ENCODE measurements around the gene EGR1.
"Not testable (repeated sequence)": the region's sequence is repeated elsewhere in the genome, so short reads cannot be mapped to it uniquely, and the experiment has no call there.

EGR1 gene

DNA sequence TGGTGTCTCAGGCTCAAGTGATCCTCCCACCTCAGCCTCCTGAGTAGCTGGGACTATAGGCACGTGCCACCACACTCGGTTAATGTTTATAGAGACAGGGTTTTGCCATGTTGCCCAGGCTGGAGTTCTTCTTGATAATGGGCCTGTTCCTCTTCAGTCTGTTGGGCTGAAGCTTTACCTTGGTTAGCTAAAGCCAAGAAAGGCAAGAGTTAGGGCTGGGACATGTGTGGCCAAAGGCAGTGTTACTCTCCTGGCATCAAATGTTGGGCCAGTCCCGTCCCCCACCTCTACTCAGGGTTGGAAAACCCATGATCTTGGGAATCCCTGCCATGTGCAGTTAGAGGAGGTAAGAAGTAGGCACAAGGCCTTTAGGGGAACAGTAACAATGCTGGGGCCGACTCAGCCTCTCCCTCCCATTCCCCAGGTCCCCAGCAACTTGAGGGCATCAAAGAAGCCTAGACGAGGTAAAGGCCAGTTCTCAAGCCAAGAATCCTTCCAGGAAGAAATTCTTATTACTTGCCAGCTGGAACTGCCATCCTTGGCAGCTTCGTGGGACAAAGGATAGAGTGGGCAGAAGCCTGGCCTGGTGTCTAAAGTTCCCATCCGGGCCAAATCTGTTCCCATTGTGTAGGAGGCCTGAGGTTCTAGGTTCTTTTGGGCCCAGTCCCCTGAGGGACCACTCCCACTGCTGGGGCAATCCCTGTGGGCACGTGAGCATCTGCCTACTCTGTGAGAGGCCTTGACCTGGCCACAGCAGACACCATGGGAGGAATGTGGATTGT lies 4.5 kb downstream of the EGR1 start:
- no peak for DNase-seq (ENCODE audit: low read depth)

DNA sequence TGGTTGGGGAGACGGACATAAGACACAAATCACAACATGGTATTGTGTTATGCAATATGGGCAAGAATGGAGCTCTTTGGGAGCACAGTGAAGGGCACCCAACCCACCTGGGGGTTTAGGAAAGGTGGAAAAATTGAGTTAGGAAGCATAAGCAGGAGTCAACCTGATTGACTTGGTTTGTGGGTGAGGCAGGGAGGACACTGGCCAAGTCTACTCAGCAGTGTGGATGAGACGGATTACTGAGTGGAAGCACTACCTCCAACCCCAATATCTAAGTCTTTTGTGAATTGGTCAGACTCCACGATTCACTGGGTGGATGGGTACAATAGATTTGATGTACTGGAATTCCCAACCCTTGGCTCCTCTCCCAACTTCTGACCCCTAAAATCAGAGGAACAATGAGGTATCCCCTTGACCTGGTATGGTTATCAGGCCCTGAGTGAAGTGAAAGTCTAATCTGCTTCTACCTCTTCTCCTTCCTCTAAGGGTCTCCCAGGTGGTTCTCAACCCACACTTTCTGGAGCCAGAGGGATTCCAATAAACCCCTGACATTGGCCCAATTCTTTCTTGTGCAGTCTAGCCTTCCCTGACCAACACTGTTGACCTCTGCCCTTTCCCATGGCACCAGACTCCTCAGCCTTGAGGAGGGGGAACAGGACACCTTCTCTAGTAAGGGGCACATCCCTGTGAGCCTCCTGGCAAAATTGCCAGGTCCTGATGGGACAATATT lies 5.2 kb downstream of the EGR1 start:
- DNase-seq (ENCODE audit: low read depth), result no peak

DNA sequence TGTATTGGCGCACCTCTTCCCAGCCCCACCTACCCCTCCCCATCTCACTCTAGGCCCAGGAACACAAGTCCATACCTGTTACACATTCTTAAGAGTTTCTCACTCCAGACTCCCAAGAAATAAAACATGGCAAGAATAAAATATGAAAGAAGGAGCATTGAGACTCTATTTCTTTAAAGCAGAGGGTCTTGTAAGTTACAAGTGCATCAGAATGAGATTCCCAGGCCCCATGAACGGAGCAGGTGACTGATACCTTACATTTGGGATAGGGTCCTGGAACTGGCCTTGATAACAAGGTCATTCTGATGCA lies 5.7 kb downstream of the EGR1 start:
- DNase-seq (ENCODE audit: low read depth), result no peak

DNA sequence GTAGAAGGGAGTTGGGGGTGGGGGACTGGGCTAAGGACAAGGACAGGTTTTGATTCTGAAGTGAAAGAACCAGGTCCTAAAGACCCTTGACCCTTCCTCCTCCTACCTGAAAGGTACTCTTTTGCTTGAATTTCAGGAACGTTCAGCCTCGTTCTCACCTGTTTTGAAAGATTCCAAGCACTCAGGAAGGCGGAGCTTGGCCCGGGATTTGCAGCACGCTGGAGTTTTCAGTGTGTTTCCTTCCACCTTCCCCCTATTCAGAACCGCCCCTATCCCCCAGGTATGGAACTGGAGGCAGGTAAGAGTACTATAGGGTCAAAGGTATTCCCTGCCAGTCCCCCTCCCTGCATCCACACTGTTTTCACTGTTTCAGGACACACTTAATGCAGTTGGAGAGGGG lies 7.1 kb downstream of the EGR1 start:
- DNase-seq (ENCODE audit: low read depth), result no peak

DNA sequence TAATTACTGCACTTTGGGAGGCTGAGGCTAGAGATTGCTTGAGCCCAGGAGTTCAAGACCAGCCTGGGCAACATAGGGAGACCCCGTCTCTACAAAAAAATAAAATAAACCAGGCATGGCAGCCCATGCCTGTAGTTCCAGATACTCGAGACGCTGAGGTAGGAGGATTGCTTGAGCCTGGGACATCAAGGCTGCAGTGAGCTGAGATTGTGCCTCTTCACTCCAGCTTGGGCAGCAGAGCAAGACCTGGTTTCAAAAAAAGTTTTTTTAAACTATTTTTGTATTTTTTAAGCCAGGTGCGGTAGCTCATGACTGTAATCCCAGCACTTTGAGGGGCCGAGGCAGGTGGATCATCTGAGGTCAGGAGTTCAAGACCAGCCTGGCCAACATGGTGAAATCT lies 7.9 kb downstream of the EGR1 start:
- not testable (repeated sequence) for DNase-seq (ENCODE audit: low read depth)

DNA sequence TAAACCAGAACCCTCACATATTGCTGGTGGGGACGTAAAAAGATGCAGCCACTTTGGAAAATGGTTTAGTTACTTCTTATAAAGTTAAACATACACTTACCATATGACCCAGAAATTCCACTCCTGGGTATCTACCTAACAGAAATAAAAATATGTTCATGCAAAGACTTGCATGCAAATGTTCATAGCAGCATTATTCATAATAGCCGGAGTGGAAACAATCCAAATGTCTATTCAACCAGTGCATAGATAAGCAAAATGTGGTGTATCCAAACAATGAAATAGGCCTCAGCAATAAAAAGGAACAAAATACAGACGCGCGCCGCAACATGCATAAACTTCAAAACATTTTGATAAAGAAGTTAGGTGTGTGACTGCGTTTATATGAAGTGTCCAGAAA lies 11.6 kb downstream of the EGR1 start:
- no peak for DNase-seq (ENCODE audit: low read depth)

DNA sequence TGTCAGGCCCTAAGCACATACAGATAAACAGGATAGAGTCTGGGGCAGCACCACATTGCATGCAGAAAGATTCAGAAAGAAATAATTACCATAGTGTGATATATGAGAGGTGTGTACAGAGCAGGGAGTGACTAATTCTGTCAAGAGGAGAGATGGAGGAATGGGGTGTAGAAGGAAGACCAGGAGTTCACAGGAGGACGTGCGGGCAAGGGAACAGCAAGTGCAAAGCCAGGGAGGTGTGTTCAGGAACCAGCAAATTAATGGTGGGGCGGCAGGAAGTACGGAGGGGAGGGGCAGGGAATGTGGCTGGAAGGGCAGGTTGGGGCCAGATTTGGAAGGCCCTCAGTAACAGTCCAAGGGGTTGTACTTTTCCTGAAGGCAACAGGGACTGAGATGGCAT lies 17.4 kb downstream of the EGR1 start:
- DNase-seq (ENCODE audit: low read depth), result no peak

DNA sequence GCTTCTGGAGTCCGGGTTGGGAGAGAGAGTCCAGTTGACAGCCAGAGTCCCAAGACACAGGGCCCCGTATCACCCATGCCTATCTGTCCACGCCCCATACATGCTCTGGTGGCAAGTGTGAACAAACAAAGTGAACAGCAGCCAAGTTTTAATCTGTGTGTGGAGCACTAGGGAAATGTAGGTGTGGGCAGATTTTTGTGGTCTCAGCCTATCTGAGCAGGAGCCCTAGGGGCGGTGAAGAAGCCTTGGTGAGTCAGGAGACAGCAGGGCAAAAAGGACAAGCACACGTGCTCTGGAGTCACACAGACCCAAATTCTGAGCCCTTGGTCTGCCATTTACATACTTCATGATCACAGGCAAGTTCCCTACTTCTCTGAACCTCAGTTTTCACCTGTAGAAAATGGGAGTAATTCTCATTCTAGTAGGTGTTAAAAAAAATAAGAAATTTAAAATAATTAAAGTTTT lies 23.2 kb downstream of the EGR1 start:
- no peak for DNase-seq (ENCODE audit: low read depth)

DNA sequence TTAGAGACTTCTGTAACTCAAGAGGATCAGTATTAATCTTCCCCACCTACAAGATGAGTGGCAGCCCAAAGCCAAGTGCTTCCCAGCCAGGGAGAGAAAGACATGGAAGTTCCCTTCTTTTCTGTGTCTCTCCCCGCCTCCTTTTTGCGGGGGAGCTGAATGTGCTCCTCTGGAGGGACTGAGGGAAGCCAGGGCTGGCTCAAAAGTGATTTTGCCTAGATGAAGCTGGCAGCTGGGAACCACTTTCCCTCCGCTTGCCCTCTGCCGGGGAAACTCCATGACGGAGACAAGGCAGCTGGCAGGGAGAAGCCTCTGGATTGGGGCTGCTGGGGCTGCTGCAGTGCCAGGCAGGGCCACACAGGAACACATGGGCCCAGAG lies 24.4 kb downstream of the EGR1 start:
- DNase-seq (ENCODE audit: low read depth), result no peak

DNA sequence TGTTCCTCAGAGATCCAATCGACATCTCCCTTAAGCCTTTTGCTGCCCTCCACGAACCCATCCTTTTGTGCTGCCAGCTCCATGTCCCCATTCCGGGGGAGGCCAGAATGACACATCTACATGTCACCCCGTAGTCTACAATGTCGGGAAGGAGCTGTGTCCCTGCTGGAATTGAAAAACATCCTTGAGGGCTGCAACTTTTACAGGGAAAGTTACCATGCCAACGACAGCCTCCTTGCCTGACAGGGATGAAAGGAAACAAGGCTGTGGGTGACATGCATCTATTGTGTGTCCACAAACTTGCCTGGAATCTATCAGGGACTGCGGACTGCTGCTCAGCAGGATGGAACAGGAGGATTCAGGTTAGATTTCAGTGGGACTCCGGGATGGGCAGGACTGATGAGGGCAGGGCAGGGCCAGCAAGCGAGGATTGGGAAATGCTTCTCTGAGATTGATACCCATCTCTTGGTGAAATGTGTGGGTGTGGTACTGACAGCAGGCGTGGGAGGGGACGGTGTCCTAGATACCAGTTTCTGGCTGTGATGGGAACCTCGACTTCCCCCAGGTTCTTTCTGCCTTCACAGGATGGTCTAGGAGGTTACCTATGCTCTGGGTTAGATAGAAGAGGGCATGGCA lies 25.5 kb downstream of the EGR1 start:
- DNase-seq (ENCODE audit: low read depth), result no peak

DNA sequence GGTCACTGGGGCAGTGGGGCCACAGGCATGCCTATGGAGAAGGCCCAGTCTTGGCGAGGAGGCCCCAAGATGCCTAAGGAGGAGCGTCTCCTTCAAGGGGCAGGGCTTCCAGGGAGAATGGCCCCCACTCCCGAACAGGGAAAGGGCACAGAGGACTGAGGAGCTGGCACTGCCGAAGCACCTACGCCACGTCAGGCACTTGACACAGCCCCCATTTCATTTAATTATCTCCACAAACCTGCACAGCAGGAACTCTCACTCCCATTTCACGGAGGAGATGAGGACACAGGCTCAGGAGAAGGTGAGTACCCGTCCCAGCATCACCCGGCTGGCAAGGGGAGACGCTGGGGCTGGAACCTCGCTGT lies 26.0 kb downstream of the EGR1 start:
- no peak for DNase-seq (ENCODE audit: low read depth)

DNA sequence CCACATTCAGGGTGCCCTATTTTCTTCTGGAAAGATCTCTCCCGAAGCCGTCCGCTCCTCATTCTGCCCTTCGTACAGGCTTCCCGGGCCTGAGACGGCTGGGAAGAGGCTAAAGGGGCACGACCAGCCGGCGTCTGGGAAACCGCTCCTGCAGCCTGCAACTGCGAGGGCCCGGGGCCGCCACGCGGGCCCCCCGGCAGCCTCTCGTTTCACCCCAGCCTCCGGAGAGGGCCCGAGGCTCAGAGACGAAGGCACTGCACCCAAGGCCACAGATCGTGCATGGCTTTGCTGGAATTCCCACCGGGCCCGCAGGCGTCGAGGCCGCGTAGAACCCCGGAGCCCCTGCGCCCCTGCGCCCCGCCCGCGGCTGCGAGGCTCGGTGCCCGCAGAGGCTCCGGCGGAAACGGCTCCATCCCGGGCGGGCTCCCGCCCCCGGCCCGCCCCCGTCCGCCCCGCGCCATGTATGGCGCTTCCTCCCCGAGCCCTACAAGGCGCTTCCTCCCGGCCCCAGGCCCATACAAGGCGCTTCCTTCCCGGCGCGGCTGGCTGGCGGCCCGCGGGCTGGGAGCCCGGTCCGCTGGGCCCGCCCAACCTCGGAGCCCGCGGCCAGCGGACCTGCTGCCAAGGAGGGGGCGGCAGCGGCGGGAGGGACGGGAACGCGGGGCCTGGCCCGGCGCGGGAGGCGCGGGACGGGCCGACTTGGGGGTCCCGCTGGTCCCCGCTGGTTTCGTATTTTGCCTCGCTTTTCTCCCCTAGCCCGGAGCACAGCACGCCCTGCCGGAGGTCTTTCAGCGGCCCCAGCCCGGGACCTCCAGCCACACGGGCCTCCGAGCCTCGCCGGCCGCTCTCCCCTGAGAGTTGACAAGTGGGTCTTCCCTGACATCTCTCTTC lies 26.6 kb downstream of the EGR1 start:
- peak; percentile 63 for DNase-seq (ENCODE audit: low read depth)

DNA sequence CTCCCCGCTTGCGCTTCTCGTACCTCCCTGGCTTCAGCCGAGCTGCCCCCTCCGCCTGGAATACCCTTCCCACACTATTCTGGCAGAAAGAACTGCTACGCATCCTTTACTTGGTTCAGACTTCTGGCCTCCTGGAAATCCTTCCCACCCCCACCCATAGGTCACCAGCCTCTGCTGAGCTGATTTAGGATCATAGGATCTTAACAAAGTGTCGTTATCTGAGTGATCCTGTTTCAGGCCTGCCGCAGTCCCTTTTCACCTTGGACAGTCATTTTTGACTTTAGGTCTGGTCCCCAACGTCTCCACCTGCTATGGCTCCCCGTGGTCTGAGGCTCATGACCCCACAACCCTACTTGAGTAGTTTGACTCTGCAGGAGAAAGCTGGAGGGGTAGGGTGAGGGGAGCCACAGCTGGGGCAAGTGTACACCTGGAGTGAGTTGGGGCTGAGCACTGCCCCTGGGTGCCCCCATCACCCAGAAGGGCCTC lies 27.3 kb downstream of the EGR1 start:
- no peak for DNase-seq (ENCODE audit: low read depth)

DNA sequence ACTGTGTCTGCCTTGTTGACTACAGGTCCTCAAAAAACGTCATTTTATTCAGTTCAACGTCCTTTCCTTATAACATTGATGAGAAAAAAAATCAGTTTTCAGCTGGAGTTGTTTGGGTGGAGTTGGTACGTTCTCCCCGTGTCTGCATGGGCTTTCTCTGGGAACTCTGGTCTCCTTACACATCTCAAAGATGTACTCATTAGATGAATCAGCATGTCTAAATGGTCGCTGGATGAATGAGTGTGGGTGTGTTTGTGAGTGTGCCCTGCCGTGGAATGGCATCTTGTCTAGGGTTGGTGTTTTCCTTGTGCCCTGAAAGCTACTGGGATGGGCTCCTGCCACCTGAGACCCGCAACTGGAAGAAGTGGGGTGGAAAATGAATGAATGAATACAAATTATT lies 30.1 kb downstream of the EGR1 start:
- DNase-seq (ENCODE audit: low read depth), result no peak

DNA sequence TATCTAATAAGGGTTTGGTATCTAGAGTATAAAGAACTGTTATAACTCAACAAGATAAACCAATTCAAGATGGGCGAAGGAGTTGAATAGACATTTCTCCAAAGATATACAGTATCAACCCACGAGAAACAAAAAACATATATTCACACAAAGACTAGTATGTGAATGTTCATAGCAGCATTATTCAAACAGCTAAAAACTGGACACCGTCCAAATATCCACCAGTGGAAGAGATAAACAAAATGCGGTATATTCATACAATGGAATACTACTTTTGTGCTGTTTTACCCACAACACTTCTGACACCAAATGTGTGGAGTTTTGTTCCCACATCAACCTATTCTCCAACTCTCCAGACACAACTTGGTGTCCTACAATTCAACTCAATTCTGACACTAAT lies 33.1 kb downstream of the EGR1 start:
- DNase-seq (ENCODE audit: low read depth), result no peak

DNA sequence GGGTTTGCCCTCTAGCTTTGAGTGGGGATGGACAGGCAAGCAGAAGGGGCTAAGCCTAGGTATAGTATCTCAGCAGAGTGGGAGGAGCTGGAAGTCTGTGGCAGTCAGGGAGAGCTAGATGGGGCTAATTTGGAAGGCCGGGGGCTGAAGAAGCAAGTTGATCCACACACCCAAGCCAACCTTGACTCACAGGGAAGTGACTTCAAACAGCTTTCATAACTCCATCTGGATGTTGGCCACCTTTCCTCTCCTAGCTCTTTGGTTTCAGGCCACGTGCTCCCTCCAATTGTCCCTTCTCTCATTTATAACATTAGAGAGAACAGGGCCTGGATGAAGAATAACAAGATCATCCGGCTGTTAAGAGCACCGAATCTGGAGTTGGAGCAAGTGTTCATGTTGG lies 36.8 kb downstream of the EGR1 start:
- no peak for DNase-seq (ENCODE audit: low read depth)

DNA sequence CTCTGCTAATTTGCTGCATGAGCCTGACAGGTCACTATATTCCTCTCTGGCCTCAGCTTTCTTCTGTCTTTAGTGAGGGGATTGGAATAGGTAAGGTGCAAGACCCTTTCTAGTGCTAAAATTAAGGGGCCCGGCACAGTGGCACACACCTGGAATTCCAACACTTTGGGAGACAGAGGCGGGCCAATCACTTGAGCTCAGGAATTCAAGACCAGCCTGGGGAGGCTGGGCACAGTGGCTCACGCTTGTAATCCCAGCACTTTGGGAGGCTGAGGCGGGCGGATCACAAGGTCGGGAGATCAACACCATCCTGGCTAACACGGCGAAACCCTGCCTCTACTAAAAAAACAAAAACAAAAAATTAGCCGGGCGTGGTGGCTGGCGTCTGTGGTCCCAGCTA lies 37.2 kb downstream of the EGR1 start:
- no peak for DNase-seq (ENCODE audit: low read depth)

DNA sequence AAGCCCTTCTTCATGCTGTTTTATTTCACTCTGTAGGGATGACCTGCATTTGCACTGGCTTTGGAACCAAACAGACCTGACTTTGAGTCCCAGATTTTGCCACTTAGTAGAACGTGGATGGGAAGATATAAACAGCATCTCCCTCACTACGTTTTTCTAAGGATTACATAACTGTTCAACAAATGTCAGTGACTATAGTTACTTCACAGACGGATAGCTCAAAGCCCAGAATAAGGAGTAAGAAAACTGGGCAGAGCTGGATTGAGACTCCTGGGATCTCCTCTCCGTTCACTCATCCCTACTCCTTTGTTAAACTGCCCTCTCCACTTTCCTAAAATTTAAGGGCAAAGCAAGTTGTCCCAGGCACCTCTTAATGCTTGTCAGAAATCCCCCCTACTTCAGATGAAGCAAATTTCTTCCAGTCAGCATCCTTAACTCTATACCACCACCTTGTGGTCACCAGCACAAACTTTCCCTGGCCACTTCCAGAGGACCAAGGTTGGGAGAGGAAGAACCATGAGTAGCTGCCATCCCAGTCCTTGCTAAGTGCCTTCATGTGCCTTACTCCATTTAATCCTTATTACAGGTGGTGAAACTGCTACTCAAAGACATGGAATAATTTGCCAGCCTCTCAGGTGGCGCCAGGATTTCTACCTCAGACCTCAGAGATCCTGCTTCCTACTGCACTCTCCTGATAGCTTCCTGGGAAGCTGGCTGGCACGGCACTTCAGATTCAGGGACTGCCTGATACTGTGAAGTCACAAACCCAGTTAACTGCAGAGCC lies 38.4 kb downstream of the EGR1 start:
- no peak for DNase-seq (ENCODE audit: low read depth)

DNA sequence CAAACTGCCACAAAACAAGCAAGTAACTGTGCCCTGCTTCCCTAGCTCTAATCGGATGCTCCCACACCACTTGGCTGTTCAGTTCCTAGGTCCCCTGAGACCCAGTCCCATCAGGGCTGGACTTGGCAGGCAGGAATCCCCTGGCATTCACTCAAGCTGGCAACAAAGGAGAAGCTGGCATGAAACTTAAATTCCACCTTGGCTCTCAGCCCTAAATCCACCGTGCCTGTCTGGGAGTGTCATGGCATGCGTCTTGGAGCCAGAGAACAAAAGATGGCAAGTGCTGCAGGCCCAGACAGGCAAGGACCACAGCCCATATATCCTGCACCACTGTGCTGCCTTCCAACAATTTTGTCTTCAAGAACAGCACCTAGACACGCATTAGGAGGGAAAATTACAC lies 39.5 kb downstream of the EGR1 start:
- DNase-seq (ENCODE audit: low read depth), result no peak

DNA sequence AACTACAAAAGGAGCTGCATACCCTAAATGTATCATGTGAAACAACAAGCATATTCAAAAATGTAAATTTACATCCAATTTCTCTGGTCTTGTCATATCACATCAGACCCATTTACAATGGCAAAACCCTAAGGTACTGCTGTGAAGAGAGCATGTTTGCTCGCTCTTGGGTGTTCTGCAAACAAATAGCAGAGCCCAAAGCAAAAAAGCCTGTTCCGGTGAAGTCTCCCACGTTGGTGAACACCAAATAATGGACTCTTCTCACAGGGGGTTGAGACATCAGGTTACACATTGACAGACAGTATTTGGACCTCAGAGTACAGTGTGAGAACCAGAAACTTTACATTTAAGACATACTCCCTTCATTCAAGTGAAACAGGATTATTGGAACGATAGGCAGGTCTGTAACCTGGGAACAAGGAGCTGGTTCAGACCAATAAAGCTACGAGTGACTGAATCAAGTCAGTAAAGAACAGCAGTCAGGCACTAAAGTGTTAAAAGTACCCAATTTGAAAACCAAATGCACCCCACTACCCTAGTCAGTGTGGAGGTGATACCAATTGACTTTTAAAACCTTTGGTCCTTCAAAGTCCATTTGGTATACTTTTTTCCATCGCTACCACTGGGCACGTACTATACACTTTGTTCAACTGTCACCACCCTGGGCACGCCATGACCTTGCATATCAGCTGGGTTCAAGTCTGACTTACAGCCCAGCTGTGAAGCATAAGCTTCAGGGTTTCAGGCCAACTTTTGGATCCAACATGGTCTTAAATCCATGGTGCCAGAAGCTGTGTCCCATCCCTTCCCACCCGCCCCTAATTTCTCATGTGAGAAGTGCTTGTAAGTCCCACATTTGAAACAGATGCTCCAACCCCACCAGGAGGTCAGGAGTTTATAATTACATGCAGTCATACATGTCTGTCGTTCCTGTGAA lies 41.4 kb downstream of the EGR1 start:
- no peak for DNase-seq (ENCODE audit: low read depth)

Measured in stimulated activated CD8-positive, alpha-beta memory T cell treated with anti-CD3 and anti-CD28 coated beads, Interleukin-7, amount 100 ng/mL, for 24 hours (primary cell).